SK-N-MC (cell line): Measurements from ENCODE around the gene USP50.

Experiments
- EZH2 ChIP-seq: fragments of 200-600 bp; sonication (generic); IDR thresholded peaks from one replicate; pipeline ENCODE4 v1.6.1; 2017; ENCODE audit warnings: antibody characterized with exemption
- POLR2AphosphoS5 ChIP-seq: IDR thresholded peaks from 2 replicates; pipeline ENCODE4 v1.6.1; 2012; ENCODE audit warnings: mild to moderate bottlenecking, low read depth, low read length, borderline replicate concordance

- TF ChIP-seq POLR2AphosphoS5 (no peak), EZH2 (no peak)
Observed at GRCh38 chr15:50546566-50546965, at the start of gene USP50.
